ENCODE results near the gene LIX1.

The LIX1 gene

GRCh38 chr5:97172227-97172626, 29.8 kb upstream of the LIX1 start:
- DNase-seq (ENCODE audit: extremely low read depth, low read depth) = no peak
- no peak for TF ChIP-seq CTCF (IDR thresholded peaks at IDR 0.05; ENCODE audit: low read depth, low read length)

- TF ChIP-seq CTCF (IDR thresholded peaks at IDR 0.05; ENCODE audit: low read depth, low read length) = no peak
Measured at GRCh38 chr5:97171703-97172102, 29.3 kb upstream of the LIX1 start.

GRCh38 chr5:97167435-97167834, 25.0 kb upstream of the LIX1 start:
- TF ChIP-seq CTCF (IDR thresholded peaks at IDR 0.05; ENCODE audit: low read depth, low read length) = no peak
- no peak for DNase-seq (ENCODE audit: extremely low read depth, low read depth)

More at GRCh38 chr5:97171703-97172102, 29.3 kb upstream of the LIX1 start:
- no peak for DNase-seq (ENCODE audit: extremely low read depth, low read depth)

GRCh38 chr5:97165726-97166125, 23.3 kb upstream of the LIX1 start:
- DNase-seq (ENCODE audit: extremely low read depth, low read depth) = no peak
- TF ChIP-seq CTCF (IDR thresholded peaks at IDR 0.05; ENCODE audit: low read depth, low read length) = no peak

GRCh38 chr5:97164846-97165245, 22.4 kb upstream of the LIX1 start:
- DNase-seq (ENCODE audit: extremely low read depth, low read depth) = no peak
- no peak for TF ChIP-seq CTCF (IDR thresholded peaks at IDR 0.05; ENCODE audit: low read depth, low read length)

- no peak for DNase-seq (ENCODE audit: extremely low read depth, low read depth)
- TF ChIP-seq CTCF (IDR thresholded peaks at IDR 0.05; ENCODE audit: low read depth, low read length) = no peak
Measured at GRCh38 chr5:97163790-97164285, 21.4 kb upstream of the LIX1 start.

- peak; percentile 49 for TF ChIP-seq CTCF (IDR thresholded peaks at IDR 0.05; ENCODE audit: low read depth, low read length)
- DNase-seq (ENCODE audit: extremely low read depth, low read depth) = no peak
Measured at GRCh38 chr5:97163360-97163764, 21.0 kb upstream of the LIX1 start.

All from AG09319 (cell line).